ENCODE measurements around the gene GDAP2. TPM values are rescaled to one million over a fixed set of nuclear protein-coding genes. Genes with fewer than 3 reads are reported as not detected.

The GDAP2 gene
- polyA plus RNA-seq, 4 donors = 11.6 to 21.3 (median 18.4) TPM

DNA sequence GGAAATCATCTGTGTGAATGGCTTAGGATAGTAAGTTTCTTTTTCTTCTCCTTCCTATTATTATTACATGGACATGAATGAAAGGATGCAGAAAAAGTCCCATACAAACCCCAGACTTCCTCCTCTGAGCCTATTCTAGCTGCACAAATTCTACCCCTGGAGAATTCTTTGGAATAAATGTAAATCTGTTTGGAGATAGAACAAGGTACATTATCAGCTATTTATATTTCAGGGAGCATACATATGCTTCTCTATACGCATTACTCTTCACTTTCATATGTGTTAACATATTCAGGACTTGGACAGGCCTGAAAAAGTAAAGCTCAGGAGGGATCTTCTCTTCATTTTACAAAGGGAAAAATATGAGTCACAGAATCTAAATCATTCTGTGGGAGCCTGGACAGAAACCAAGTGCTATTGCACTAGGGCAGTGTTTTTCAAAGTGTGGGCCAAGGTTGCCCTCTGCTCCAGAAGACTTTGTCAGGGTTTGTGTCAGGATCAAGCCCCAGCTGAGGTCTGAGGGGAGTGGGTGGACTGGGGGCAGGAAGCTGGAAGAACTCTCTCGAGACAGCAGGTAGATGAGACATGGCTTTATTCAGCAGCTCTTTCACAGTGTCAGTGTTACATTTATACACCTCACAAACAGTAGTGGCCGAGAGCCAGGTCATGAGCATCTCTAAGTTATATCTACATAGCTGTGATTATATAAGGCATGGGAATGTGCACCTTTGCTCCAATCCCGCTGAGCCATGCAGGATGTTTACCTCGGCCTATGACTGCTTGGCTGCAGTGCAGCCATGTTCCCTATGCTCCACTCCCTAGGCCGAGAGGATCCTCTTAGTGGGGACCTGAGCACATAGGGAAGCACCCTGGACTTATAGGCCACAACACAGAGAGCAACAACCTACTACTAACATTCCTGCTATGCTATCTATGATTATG lies 114.3 kb downstream of the GDAP2 start:
- no peak for DNase-seq (ENCODE audit: low read depth in 4 of 4, low spot score in 3 of 4)

Other genes starting within 250 kb of the GDAP2 start
- gene WDR3, start 118 bp upstream of the GDAP2 start, polyA plus RNA-seq (ENCODE audit: insufficient read length in 4 of 4) = 10 to 100 TPM; 21.2 to 33.4 (median 28.9) TPM

All from left renal pelvis (tissue), 4 donors.